Measurements from ENCODE around the gene RHOXF1.
"Not testable (repeated sequence)": the region's sequence is repeated elsewhere in the genome, so short reads cannot be mapped to it uniquely, and the experiment has no call there.

The RHOXF1 gene

DNA sequence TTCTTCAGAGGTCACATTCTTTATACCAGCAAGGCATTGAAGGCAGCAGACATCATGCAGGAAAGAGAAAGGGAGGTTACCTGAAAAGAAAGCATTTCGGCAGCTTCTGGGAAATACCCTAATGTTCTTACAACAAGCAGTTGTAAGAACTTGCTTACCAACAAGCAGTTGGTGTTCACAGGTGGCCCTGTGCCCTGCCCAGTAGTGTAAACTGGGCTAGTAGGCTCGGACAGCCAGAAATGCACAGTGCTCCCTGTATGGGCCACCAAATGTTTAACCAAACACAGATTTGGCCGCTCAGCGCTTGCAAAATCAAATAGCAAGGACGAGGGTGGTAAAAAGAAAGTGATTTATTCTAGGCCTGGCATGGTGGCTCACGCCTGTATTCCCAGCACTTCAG is 20.4 kb upstream of the RHOXF1 start:
- Histone ChIP-seq H2AFZ (ENCODE audit: low read length) (no peak overlapping the region), H3K27me3 (ENCODE audit: insufficient read depth, low read length, poor library complexity, severe bottlenecking) (no peaks in the 10 kb centered on the region), H3K9ac (ENCODE audit: low read depth, low read length, poor library complexity, severe bottlenecking) (no peak overlapping the region), H4K20me1 (ENCODE audit: insufficient read depth, low read length, poor library complexity, severe bottlenecking) (no peaks in the 10 kb centered on the region), H3K9me2 (replicated peaks; ENCODE audit: low read depth, low read length) (no peaks in the 10 kb centered on the region), H3K4me2 (ENCODE audit: low read depth, low read length, poor library complexity, severe bottlenecking) (no peak overlapping the region), H3K9me3 (ENCODE audit: insufficient read depth, low read depth, low read length) (no peaks in the 10 kb centered on the region), H3K79me2 (ENCODE audit: insufficient read depth, low read length) (no peaks in the 10 kb centered on the region), H3K4me1 (ENCODE audit: insufficient read depth, low read length, poor library complexity, severe bottlenecking) (no peaks in the 10 kb centered on the region), H3K4me3 (ENCODE audit: low read length, poor library complexity, severe bottlenecking) (no peak overlapping the region), H3F3A (ENCODE audit: low read depth) (no peaks in the 10 kb centered on the region), H3K36me3 (ENCODE audit: insufficient read depth, low read length) (no peaks in the 10 kb centered on the region)
- no peak for TF ChIP-seq EZH2phosphoT487 (IDR thresholded peaks at IDR 0.05; ENCODE audit: borderline replicate concordance)
- TF ChIP-seq, protein P1, sequence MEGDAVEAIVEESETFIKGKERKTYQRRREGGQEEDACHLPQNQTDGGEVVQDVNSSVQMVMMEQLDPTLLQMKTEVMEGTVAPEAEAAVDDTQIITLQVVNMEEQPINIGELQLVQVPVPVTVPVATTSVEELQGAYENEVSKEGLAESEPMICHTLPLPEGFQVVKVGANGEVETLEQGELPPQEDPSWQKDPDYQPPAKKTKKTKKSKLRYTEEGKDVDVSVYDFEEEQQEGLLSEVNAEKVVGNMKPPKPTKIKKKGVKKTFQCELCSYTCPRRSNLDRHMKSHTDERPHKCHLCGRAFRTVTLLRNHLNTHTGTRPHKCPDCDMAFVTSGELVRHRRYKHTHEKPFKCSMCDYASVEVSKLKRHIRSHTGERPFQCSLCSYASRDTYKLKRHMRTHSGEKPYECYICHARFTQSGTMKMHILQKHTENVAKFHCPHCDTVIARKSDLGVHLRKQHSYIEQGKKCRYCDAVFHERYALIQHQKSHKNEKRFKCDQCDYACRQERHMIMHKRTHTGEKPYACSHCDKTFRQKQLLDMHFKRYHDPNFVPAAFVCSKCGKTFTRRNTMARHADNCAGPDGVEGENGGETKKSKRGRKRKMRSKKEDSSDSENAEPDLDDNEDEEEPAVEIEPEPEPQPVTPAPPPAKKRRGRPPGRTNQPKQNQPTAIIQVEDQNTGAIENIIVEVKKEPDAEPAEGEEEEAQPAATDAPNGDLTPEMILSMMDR (conservative IDR thresholded peaks at IDR 0.05; ENCODE audit: low read length), result no peak

GRCh38 chrX:120128306-120128846 is 12.7 kb upstream of the RHOXF1 start:
- H3K79me2 ChIP-seq (ENCODE audit: insufficient read depth, low read length); H3K4me3 ChIP-seq (ENCODE audit: low read length, poor library complexity, severe bottlenecking); H3K36me3 ChIP-seq (ENCODE audit: insufficient read depth, low read length); H3K27me3 ChIP-seq (ENCODE audit: insufficient read depth, low read length, poor library complexity, severe bottlenecking); H2AFZ ChIP-seq (ENCODE audit: low read length); H3K4me2 ChIP-seq (ENCODE audit: low read depth, low read length, poor library complexity, severe bottlenecking); H3K9me3 ChIP-seq (ENCODE audit: insufficient read depth, low read depth, low read length); H3K9ac ChIP-seq (ENCODE audit: low read depth, low read length, poor library complexity, severe bottlenecking); H3K9me2 ChIP-seq (replicated peaks; ENCODE audit: low read depth, low read length); H4K20me1 ChIP-seq (ENCODE audit: insufficient read depth, low read length, poor library complexity, severe bottlenecking); H3F3A ChIP-seq (ENCODE audit: low read depth); H3K4me1 ChIP-seq (ENCODE audit: insufficient read depth, low read length, poor library complexity, severe bottlenecking): not testable (repeated sequence)

GRCh38 chrX:120125444-120125843 is 9.7 kb upstream of the RHOXF1 start:
- H3K4me1 ChIP-seq (ENCODE audit: insufficient read depth, low read length, poor library complexity, severe bottlenecking), result no peaks in the 10 kb centered on the region
- H3K27me3 ChIP-seq (ENCODE audit: insufficient read depth, low read length, poor library complexity, severe bottlenecking), result no peaks in the 10 kb centered on the region
- TF ChIP-seq, protein P1 (conservative IDR thresholded peaks at IDR 0.05; ENCODE audit: low read length), result no peak
- TF ChIP-seq EZH2phosphoT487 (IDR thresholded peaks at IDR 0.05; ENCODE audit: borderline replicate concordance), result no peak
- no peaks in the 10 kb centered on the region for H3K36me3 ChIP-seq (ENCODE audit: insufficient read depth, low read length)
- H3K4me2 ChIP-seq (ENCODE audit: low read depth, low read length, poor library complexity, severe bottlenecking), result no peak overlapping the region
- no peaks in the 10 kb centered on the region for H3K9me2 ChIP-seq (replicated peaks; ENCODE audit: low read depth, low read length)
- no peaks in the 10 kb centered on the region for H3F3A ChIP-seq (ENCODE audit: low read depth)
- H3K9me3 ChIP-seq (ENCODE audit: insufficient read depth, low read depth, low read length), result no peaks in the 10 kb centered on the region
- H4K20me1 ChIP-seq (ENCODE audit: insufficient read depth, low read length, poor library complexity, severe bottlenecking), result no peaks in the 10 kb centered on the region
- no peaks in the 10 kb centered on the region for H3K79me2 ChIP-seq (ENCODE audit: insufficient read depth, low read length)
- H2AFZ ChIP-seq (ENCODE audit: low read length), result no peak overlapping the region
- H3K9ac ChIP-seq (ENCODE audit: low read depth, low read length, poor library complexity, severe bottlenecking), result no peak overlapping the region
- no peak overlapping the region for H3K4me3 ChIP-seq (ENCODE audit: low read length, poor library complexity, severe bottlenecking)

- Histone ChIP-seq H3K4me3 (ENCODE audit: low read length, poor library complexity, severe bottlenecking) (no peak overlapping the region), H3K9me3 (ENCODE audit: insufficient read depth, low read depth, low read length) (no peaks in the 10 kb centered on the region), H3K4me1 (ENCODE audit: insufficient read depth, low read length, poor library complexity, severe bottlenecking) (no peaks in the 10 kb centered on the region), H4K20me1 (ENCODE audit: insufficient read depth, low read length, poor library complexity, severe bottlenecking) (no peaks in the 10 kb centered on the region), H3K79me2 (ENCODE audit: insufficient read depth, low read length) (no peaks in the 10 kb centered on the region), H2AFZ (ENCODE audit: low read length) (no peak overlapping the region), H3K9me2 (replicated peaks; ENCODE audit: low read depth, low read length) (no peaks in the 10 kb centered on the region), H3K9ac (ENCODE audit: low read depth, low read length, poor library complexity, severe bottlenecking) (no peak overlapping the region), H3K4me2 (ENCODE audit: low read depth, low read length, poor library complexity, severe bottlenecking) (no peak overlapping the region), H3K27me3 (ENCODE audit: insufficient read depth, low read length, poor library complexity, severe bottlenecking) (no peaks in the 10 kb centered on the region), H3K36me3 (ENCODE audit: insufficient read depth, low read length) (no peaks in the 10 kb centered on the region), H3F3A (ENCODE audit: low read depth) (no peaks in the 10 kb centered on the region)
- TF ChIP-seq, protein P1 (conservative IDR thresholded peaks at IDR 0.05; ENCODE audit: low read length), result no peak
These were observed 4.5 kb upstream of the RHOXF1 start for GRCh38 chrX:120120223-120120622.

Measured in Loucy (cell line).